NCI-H774 (cell line): ENCODE results near the gene SCART1.
"Not testable (repeated sequence)": the region's sequence is repeated elsewhere in the genome, so short reads cannot be mapped to it uniquely, and the experiment has no call there.

ENCODE experiments used
- DNase-seq: peaks from one replicate; lab custom pipeline; 2025; lab: John Stamatoyannopoulos, UW

SCART1 gene

DNA sequence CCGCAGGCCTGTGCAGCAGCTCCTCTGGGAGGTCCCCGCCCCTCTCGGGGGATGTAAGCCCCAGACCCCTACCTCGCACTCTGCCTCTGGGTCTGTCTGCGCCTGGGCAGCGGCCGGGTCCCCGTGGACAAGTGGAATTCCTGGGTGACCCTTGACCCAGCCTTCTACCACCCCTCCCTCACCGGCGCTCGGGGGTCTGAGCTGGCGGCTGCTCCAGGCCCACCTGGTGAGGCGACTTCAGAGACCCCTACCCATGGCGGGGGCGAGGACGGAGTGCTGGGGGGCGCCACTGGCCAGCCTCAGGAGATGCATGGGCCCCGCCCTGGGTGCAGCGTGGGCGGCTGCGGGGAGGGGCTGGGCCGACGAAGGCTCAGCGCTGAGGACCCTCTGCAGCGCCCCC is 21.0 kb upstream of the SCART1 start:
- not testable (repeated sequence) for DNase-seq

DNA sequence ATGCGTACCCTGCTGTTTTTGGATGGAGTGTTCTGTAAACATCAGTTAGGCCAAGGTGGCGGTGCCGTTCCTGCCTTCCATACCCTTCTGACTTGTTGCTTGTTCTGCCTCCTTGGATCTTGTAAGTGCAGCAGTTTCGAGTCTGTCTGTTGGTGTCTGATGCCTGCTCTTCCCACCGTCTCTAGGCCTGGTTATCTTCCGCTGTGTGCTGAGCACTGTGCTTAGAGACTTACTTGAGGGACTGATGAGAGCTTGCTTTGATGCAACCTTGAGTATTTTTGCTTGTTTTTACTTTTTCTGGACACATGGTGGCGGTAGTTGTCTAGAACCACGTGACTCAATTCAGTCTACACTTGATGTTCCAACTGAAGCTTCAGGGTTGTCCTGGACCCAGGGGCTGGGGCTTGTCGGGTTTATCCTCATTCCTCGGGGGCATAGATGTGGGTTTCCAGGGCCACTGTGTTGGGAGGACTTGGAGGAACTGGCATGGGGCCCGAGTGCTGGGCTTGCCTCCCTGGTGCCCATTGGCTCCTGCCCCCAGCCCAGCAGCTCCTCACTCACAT is 15.0 kb upstream of the SCART1 start:
- DNase-seq: no peak

DNA sequence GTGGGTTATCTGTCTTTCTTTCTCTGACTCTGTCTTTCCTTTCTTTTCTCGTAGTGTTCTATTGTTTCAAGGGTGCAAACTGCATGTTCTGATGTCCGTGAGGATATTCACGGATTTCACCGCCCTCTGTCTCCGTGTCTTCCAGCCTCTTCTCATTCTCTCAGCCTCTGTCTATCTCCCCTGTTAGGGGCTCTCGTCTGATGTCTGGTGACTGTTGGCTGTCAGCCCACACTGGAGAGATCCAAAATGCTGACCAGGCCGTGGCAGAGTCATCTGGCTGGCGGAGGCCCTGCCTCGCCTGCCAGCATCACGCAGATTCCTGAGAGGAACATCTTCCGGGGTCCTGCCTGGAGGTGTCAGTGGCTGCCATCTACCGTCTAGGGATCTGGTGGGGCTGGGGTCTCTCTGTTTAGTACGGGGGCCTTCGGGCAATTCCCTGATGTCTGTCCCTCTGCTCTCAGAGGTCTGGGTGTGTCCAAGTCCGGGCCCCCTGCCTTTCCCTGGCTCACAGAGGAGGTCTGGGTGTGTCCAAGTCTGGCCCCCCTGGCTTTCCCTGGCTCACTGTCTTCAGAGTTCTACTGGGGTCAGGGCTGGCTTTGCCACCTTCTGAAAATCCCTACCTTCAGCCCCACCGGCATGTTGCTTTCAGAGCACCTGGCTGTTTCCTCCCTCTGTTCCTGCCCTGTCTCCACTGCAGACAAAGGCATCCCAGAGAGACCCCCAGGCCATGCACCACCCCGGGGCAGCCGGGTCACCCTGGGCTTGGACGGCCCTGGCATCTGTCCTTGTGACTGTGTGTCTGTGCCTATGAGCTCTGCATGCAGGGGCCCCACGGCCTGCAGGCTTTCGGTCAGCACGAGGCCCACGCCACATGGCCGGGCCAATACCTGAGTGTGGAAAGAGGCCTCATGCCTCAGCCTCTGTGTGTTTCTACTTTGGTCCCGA is 14.0 kb upstream of the SCART1 start:
- no peak for DNase-seq

DNA sequence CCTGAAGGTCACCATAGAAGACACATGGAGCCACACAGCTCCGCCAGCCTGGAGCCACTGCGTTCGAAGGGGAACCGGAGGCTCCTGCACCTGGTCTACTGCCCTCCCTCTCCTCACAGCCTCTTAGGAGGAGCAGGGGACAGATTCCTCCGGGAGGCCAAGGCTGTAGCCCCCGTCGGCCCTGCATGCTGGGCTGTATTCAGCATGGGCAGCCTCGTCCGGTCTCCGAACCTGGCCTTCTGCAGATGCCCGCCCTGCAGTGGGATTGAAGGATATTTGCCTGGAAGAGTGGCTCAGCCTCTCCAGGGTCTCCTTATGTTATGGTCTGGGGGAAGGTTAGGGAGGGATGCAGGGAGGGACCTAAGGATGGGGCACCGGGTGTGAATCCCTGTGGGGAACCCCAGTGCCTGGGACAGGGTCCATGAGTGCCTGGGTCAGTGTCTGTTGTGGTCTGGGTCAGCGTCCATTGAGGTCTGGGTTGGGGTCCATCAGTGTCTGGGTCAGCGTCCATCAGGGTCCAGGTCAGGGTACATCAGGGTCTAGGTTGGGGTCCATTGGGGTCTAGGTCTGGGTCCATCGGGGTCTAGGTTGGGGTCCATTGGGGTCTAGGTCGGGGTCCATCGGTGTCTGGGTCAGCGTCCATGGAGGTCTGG is 13.0 kb upstream of the SCART1 start:
- no peak for DNase-seq

DNA sequence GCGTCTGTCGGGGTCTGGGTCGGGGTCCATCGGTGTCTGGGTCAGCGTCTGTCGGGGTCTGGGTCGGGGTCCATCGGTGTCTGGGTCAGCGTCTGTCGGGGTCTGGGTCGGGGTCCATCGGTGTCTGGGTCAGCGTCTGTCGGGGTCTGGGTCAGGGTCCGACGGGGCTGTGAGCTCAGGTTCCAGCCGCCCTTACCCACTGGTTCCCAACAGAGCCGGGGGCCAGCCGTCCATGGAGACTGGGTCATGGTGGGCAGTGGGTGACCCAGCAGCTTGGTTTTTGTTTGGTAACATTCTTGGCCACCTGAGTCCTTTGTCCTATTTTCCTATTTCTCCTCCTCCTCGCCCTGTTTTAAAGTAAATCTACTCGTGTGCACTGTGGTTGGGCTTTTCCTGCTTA is 12.4 kb upstream of the SCART1 start:
- not testable (repeated sequence) for DNase-seq

DNA sequence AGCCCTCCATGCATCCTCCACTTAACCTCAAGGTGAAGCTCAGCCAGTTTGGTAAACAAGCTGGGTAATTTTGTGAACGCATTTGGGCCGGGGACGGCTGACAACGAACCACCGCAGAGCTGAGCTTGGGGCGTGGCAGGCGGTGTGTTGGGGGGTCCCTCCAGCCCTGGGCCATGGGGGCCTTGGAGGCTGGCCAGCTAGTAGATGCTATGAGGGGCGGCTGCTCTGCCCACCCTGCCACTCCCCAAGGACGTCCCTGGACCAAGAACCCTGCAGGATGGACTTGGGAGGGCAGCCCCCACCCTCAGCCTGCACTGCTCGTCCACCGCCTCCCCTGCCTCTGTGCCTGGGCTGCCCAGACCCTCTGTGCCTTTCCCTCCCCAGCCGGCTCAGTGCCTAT is 12.0 kb upstream of the SCART1 start:
- no peak for DNase-seq

DNA sequence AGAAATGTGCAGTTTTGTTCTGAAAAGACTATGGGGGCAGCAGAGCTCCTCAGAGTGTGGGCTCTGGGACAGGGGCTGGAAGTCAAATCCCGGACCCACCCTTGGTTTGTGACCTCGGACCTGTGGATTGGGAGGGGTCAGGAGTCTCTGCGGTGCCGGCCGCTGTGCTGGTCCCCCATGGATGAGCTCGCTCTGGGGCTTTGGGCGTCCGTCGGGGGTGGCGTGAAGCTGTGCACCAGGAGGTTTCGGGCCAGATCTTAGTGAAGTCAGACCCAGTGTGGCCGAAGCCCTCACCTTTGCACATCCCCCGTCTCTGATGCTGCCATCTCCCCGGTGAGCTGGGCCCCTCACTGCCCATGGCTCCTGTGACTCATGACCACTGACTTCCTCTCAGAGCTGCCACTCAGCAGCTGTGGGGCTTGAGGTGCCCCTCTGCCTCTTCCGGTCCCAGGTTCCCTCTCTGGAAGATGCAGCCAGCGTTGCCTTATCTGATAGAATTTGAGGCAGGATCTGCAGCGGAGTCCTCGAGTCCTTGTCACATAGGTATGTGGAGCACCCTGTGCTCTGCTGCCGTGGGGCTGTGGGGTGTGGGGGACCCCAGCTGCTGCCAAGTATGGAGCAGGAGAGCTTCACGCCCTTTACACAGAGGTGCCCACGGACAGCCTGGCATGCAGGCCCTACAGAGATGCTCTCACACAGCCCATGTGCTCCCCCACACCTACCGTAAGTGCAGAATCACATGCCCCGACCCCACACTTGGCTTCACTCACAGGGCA is 11.4 kb upstream of the SCART1 start:
- no peak for DNase-seq

DNA sequence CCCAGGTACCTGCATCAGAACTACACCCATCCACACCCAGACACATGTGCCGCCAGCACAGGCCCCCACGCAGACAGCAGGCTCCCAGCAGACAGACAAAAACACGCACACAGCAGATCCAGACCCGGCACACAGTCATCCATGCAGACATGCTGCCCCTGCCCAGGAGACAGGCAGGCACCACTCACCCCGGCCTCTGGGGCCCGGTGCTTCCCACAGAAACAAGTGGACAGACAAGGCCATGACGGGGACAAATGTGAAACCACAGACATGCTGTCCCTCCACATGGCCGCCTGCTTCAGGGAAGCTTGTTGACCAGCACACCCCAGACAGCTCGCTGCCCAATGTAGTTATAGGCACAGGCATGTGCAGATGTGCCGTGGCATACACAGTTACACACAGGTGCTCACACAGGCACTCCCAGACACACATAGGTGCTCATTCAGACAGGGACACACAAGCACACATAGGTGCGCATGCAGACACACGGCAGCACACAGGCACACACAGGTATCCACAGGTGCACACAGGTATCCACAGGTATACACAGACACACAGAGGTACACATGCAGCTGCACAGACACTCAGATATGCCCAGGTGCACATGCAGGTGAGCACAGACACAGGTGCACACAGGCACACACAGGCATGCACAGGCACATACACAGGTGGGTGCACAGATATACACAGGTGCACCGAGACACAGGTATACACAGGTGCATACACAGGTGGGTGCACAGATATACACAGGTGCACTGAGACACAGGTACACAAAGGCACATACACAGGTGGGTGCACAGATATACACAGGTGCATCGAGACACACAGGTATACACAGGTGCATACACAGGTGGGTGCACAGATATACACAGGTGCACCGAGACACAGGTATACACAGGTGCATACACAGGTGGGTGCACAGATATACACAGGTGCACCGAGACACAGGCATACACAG is 10.5 kb upstream of the SCART1 start:
- DNase-seq: no peak

DNA sequence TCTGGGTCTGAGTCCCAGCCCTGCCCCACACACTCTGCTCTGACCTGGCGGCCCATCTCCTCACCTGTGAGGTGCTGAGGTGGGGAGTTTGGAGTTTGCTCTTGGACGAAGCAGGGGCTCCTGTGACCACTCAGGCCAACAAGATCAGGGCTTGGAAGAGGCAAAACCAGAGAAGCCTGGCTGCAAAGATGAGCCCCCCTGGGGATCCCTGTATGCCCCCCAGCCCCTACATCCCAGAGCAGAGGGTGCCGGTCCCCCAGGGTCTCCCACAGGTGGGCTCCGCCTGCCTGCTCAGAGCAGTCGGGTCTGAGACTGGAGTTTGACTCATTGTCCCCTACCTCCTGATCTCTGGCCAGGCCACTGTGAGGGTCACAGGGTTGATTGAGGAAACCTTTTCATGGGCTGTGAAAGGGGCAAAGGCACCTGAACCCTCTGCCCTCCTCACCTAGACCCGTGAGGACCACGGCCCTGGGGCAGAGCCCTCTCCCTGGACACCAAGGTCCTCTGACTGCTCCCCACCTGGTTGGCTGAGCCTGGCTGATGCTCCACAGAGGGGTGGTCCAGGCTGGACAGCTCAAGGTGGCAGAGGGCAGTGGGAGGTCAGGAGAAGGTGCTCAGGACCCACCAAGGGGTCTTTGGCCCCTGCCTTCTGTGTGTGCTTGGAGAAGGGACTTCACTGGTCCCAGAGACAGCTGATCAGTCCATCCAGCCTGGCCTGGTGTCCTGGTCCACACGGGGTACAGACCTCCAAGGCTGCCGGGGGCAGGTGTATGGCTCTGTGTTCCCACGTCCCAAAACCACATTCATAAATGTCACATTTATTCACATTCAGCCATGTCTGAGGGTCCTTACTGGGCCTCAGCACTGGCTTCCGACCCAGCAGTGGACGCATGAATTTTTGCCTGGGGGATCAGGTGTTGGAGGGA is 9.1 kb upstream of the SCART1 start:
- DNase-seq: no peak

DNA sequence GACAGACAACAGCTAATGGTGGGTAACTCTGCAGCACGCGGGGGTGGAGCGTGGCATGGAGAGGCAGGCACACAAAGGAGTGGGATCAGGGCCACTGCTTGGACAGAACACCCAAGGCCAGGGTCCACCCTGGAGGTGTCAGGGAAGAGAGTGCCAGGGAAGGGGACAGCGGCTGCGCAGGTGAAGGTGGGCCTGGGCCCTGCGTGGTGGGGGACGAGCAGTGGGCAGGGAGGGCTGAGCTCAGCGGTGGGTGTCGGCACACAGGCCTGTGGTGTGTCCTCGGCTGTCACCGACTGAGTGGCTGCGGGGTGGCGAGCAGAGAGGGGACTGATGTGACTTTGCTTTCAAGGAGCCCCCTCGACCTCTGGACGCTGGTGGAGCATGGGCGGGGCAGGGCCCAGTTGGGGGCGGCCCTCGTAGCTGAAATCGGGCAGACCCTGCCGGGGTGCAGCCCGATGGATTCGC is 8.4 kb upstream of the SCART1 start:
- no peak for DNase-seq

DNA sequence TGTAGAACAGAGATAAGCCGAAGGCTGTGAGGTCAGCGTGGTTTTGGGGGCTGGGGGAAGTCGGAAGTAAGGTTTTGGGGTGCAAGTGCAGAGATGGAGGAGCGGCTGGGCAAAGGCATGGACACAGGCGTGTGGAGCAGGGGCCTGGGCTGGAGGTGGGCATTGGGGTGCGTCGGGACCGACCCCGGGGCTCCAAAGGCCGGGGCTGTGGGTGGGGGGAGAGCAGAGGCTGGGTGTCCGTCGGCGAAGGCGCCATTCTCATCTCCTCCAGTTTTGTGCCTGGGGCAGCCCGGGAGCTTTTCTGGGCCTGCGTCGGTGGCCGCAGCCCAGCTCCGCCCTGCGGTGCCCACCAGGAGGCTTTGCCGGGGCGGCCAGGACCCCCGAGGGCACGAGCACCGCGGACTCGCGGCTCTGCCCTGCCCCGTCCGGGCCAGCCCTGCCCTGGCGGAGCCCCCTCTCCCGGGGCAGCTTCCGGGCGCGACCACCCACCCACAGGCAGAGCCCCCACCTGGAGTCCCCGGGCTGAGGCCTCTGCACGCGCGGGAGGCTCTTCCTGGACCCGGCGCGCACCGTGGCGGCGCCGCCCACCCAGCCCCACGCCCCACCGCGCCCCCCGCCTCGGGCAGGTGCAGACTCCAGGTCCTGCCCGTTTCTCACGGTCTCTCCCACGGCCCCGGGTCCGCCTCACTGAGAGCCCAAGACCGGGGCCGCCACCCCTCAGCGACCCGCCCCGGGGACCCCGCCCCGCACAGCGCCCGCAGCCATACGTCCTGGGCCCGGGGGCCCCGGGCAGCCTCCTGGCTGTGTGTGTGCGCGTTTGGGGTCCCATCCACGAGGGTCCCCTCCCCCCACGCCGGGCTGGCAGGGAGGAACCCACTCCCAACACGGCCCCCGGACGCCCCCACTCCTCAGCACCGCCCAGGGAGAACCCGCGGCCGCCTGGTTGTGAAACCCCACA is 7.7 kb upstream of the SCART1 start:
- DNase-seq: no peak

DNA sequence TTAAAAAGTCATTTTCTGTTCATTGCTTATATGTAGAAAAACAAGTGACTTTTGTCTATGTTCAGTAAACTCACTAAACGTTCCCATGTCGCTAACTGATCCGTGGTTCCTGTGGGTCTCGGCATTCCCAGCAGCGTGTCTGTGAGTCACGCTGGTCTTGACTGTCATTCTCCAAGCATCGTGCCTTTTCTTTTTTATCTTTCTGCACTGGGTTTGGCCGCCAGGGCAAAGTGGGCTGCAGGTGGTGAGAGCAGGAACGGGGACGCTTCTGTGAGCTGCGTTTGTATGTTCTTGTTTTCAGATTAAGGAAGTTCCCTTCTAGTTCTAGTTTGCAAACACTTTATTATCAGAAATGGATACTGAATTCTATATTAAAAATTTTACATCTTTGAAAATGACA is 6.8 kb upstream of the SCART1 start:
- no peak for DNase-seq

DNA sequence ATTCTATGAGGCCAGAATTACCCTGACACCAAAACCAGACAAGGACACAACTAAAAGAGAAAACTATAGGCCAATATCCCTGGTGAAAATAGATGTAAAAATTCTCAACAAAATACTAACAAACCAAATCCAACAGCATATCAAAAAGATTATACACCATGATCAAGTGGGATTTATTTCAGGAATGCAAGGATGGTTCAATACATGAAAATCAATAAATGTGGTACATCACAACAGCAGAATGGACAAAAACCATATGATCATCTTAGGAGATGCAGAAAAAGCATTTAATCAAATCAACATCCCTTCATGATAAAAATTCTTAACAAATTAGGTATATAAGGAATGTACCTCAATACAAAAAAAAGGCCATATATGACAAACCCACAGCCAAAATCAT is 5.6 kb upstream of the SCART1 start:
- no peak for DNase-seq

DNA sequence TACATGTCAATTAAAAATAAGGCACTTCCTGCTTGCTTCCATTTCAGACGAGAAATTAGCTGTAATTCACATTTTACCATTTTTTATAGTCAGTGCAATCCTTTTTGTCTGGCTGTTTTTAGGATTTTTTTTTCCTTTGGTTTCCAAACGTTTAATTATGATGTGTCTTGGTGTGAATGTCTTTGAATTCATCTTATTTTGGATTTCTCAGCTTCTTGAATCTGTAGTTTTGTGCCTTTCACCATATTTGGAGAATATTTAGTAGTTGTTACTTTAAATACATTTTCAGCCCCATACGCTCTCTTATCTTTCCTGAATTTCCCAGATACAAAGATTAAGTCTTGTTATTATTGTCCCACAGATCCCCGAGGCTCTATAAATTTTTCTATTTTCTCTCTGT is 2.4 kb upstream of the SCART1 start:
- no peak for DNase-seq

DNA sequence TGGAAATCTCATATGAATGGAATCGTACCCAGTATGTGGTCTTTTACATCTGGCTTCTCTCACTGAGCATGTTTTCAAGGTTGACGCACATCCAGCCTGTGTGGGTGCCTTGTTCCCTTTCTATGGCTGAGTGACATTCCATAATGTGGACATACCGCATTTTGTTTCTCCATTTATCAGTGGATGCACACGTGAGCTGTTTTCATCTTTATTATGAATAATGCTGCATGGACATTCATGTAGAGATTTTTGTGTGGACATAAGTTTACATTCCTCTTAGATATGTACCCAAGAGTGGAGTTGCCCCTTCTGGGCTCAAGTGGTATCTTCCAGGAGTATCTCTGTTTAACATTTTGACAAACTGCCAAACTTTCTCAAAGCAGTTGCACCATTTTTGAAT is 1.3 kb upstream of the SCART1 start:
- DNase-seq: no peak

DNA sequence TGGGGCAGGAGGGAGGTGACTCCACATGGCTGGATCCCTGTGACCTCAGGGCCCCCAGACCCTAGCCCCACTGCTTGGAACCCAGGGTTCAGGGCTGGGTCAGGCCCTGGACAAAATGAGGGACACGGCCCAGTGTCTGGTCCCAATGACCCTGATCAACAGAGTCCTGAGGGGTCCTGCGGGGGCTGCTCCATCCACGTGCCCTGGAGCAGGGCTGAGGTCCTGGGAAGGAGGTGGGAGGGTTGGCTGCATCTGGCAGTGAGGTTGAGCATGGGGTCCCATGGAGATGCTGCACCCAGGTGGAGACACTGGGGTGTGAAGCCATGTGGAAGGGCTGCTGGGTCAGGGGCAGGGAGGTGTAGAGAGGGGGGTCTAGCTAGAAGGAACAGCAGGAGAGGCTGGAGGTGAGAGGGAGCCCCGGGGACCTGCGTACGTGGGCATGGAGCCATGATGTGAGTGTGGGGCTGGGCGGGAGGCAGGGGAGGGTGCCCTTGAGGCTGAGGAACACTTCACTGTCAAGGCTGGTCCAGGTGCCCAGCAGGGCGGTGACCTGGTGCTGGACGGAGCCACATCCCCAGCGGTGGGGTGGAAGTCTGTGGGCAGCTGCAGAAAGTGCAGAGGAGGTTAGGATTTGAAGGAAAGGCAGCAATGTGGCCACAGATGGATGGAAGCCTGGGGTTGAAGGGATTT is 604 bp downstream of the SCART1 start:
- no peak for DNase-seq

DNA sequence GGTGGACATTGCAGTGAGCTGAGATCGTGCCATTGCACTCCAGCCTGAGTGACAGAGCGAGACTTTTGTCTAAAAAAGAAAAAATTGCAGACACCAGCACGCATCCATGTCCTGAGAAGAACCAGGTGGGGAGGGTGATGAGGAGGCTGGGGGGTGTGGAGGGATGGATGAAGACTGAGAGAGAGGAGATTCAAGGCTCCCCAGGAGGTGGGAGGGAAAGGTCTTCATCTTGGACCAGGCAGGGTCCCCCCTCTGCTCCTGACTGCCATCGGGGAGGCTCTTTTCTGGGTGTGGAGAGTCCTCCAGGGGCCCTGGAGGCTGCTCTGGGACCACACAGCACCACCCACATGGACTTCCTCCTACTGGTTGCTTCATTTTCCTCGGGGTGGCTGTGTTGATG is 1.5 kb downstream of the SCART1 start:
- DNase-seq: no peak

DNA sequence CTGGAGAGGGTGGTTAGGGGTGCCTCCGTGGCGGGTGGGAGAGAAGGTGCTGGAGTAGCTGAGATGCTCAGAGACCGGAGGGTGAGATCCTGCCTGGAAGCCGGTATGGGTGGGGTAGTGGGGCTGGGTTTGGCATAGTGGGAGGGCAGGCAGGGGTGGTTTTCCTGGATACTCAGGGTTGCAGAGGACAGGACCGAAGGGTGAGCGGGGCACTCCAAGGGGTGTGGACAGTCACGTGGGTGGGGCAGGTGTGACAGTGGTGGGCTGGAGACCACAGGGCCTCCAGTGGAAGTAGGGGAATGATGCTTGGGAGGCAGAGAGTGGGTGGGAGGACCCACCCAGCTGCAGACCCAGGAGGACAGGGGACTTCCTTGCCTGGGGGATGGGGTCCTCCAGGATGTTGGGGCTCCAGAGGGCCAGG is 1.9 kb downstream of the SCART1 start:
- no peak for DNase-seq
